Germinal center (tissue), 1 donor: ENCODE measurements around the gene PPP1R15A.
A peak's percentile ranks its signal among the peaks of the same experiment; 100 is the strongest.
"Not testable (repeated sequence)": the region's sequence is repeated elsewhere in the genome, so short reads cannot be mapped to it uniquely, and the experiment has no call there.

ENCODE experiments used
- DNase-seq: peaks from one replicate; pipeline ENCODE4 v3.0.0; 2012; ENCODE audit warnings: mixed read lengths, low spot score

PPP1R15A gene

GRCh38 chr19:48859711-48860572 is 12.3 kb upstream of the PPP1R15A start:
- peak; percentile 52 for DNase-seq

GRCh38 chr19:48861313-48861712 is 10.9 kb upstream of the PPP1R15A start:
- DNase-seq, result no peak

GRCh38 chr19:48862827-48863226 is 9.4 kb upstream of the PPP1R15A start:
- no peak for DNase-seq

GRCh38 chr19:48866692-48867091 is 5.5 kb upstream of the PPP1R15A start:
- DNase-seq, result no peak

- DNase-seq, result no peak
Observed at GRCh38 chr19:48867123-48867745, 5.0 kb upstream of the PPP1R15A start.

GRCh38 chr19:48867746-48868113 is 4.5 kb upstream of the PPP1R15A start:
- DNase-seq, result no peak

GRCh38 chr19:48868114-48868886 is 3.9 kb upstream of the PPP1R15A start, which contains the start of gene PLEKHA4:
Gene PLEKHA4 (minus strand): TSS chr19:48868617. CDS start chr19:48867620, 997 bp downstream.
- DNase-seq, result no peak

- DNase-seq, result no peak
Observed at GRCh38 chr19:48870048-48870447, 2.2 kb upstream of the PPP1R15A start.

- DNase-seq, result not testable (repeated sequence)
Observed at GRCh38 chr19:48871471-48872181, 595 bp upstream of the PPP1R15A start.

- DNase-seq, result peak; percentile 81
Observed at GRCh38 chr19:48872884-48873475, 759 bp downstream of the PPP1R15A start.

- peak; percentile 31 for DNase-seq
Observed at GRCh38 chr19:48873476-48874302, 1.5 kb downstream of the PPP1R15A start.

- DNase-seq, result peak; percentile 18
Observed at GRCh38 chr19:48874303-48875135, 2.3 kb downstream of the PPP1R15A start.

- DNase-seq, result not testable (repeated sequence)
Observed at GRCh38 chr19:48876043-48876981, 4.1 kb downstream of the PPP1R15A start.

GRCh38 chr19:48877855-48878195 is 5.6 kb downstream of the PPP1R15A start:
- no peak for DNase-seq

- DNase-seq, result no peak
Observed at GRCh38 chr19:48878196-48879024, 6.2 kb downstream of the PPP1R15A start.

- no peak for DNase-seq
Observed at GRCh38 chr19:48879025-48879637, 6.9 kb downstream of the PPP1R15A start.

- DNase-seq, result not testable (repeated sequence)
Observed at GRCh38 chr19:48879696-48880095, 7.5 kb downstream of the PPP1R15A start.
